Calu3 (cell line): ENCODE data around the gene CPLANE1. TPM values are rescaled to one million over a fixed set of nuclear protein-coding genes. Genes with fewer than 3 reads are reported as not detected.
"Not testable (repeated sequence)": the region's sequence is repeated elsewhere in the genome, so short reads cannot be mapped to it uniquely, and the experiment has no call there.

ENCODE experiments used
- BruUV-seq: library from RNA; stranded (reverse); fragments of 400-500 nt; replicated peaks from 2 replicates; lab custom pipeline; 2021; lab: Mats Ljungman, UMichigan
- CTCF ChIA-PET: fragments of 300-600 bp; sonication (Branson Sonifier 250); formaldehyde crosslinking; loops from one replicate; lab custom pipeline; 2022; ENCODE audit warnings: antibody characterized with exemption; lab: Charles Lee
- DNase-seq: peaks from one replicate; pipeline ENCODE4 v3.0.0; 2022
- H3K27ac Mint-ChIP-seq: one replicate; pipeline ENCODE4 v1.8.0; 2022; ENCODE audit warnings: mixed read lengths; ENCODE audit not compliant: unreplicated experiment
- H3K27me3 Mint-ChIP-seq: one replicate; pipeline ENCODE4 v1.8.0; 2022; ENCODE audit warnings: mixed read lengths; ENCODE audit not compliant: unreplicated experiment
- H3K36me3 Mint-ChIP-seq: one replicate; pipeline ENCODE4 v1.8.0; 2022; ENCODE audit warnings: mild to moderate bottlenecking, moderate library complexity, mixed read lengths; ENCODE audit not compliant: insufficient read depth, unreplicated experiment
- H3K4me1 Mint-ChIP-seq: one replicate; pipeline ENCODE4 v1.8.0; 2022; ENCODE audit warnings: mild to moderate bottlenecking, low read depth, mixed read lengths; ENCODE audit not compliant: unreplicated experiment
- H3K4me3 Mint-ChIP-seq: one replicate; pipeline ENCODE4 v1.8.0; 2022; ENCODE audit warnings: mild to moderate bottlenecking, low read depth, moderate library complexity, mixed read lengths; ENCODE audit not compliant: unreplicated experiment
- H3K9me3 Mint-ChIP-seq: one replicate; pipeline ENCODE4 v1.8.0; 2022; ENCODE audit warnings: low read depth, mixed read lengths; ENCODE audit not compliant: unreplicated experiment
- intact Hi-C: fragments of 100-400 bp; cut with micrococcal nuclease; formaldehyde crosslinking; loops from one replicate; pipeline ENCODE4 v1.10.0; 2022; ENCODE audit not compliant: unreplicated experiment
- total RNA-seq: library from RNA; stranded (reverse); gene quantifications from 2 replicates; pipeline ENCODE4 v1.2.3, GENCODE V29; 2022
- TF ChIP-seq, protein P1 (sequence below): fragments of 200-600 bp; IDR thresholded peaks from one replicate; pipeline ENCODE4 v1.8.0; 2022; ENCODE audit warnings: antibody characterized with exemption; ENCODE audit not compliant: unreplicated experiment

Gene CPLANE1
- total RNA-seq, 1 experiment from 2014 or later, result 12.1 TPM

- intact Hi-C loops, result no loop called here
- BruUV-seq, result no TSS peak
- Mint-ChIP-seq H3K4me1 (no peaks in the 10 kb centered on the region), H3K9me3 (no peaks in the 10 kb centered on the region), H3K27me3 (no peaks in the 10 kb centered on the region), H3K27ac (no peak overlapping the region), H3K36me3 (no peaks in the 10 kb centered on the region), H3K4me3 (no peak overlapping the region)
- TF ChIP-seq, protein P1, sequence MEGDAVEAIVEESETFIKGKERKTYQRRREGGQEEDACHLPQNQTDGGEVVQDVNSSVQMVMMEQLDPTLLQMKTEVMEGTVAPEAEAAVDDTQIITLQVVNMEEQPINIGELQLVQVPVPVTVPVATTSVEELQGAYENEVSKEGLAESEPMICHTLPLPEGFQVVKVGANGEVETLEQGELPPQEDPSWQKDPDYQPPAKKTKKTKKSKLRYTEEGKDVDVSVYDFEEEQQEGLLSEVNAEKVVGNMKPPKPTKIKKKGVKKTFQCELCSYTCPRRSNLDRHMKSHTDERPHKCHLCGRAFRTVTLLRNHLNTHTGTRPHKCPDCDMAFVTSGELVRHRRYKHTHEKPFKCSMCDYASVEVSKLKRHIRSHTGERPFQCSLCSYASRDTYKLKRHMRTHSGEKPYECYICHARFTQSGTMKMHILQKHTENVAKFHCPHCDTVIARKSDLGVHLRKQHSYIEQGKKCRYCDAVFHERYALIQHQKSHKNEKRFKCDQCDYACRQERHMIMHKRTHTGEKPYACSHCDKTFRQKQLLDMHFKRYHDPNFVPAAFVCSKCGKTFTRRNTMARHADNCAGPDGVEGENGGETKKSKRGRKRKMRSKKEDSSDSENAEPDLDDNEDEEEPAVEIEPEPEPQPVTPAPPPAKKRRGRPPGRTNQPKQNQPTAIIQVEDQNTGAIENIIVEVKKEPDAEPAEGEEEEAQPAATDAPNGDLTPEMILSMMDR, result no peak
- CTCF ChIA-PET, result interaction anchor here (0.7 kb wide), 1 partner anchor 14 kb away, joined by 5 read pairs; no protein-coding TSS in a partner anchor
- no peak for DNase-seq
These were observed 14.9 kb downstream of the CPLANE1 start for GRCh38 chr5:37234288-37234687.

- CTCF ChIA-PET, result no interaction called here
- Mint-ChIP-seq H3K9me3 (no peaks in the 10 kb centered on the region), H3K27ac (no peak overlapping the region), H3K4me1 (no peaks in the 10 kb centered on the region), H3K36me3 (no peaks in the 10 kb centered on the region), H3K27me3 (no peaks in the 10 kb centered on the region), H3K4me3 (no peak overlapping the region)
- no TSS peak for BruUV-seq
- TF ChIP-seq, protein P1, result no peak
- no peak for DNase-seq
- intact Hi-C loops, result no loop called here
These were observed 22.8 kb downstream of the CPLANE1 start for GRCh38 chr5:37226377-37226776.

- Mint-ChIP-seq H3K27ac (no peak overlapping the region), H3K4me1 (no peaks in the 10 kb centered on the region), H3K36me3 (no peaks in the 10 kb centered on the region), H3K4me3 (no peak overlapping the region), H3K27me3 (no peaks in the 10 kb centered on the region), H3K9me3 (no peaks in the 10 kb centered on the region)
- DNase-seq, result no peak
- intact Hi-C loops, result no loop called here
- TF ChIP-seq, protein P1, result no peak
- BruUV-seq, result no TSS peak
- CTCF ChIA-PET, result no interaction called here
These were observed 27.0 kb downstream of the CPLANE1 start for GRCh38 chr5:37222181-37222580.

- H3K36me3 Mint-ChIP-seq, H3K27me3 Mint-ChIP-seq, H3K4me1 Mint-ChIP-seq, DNase-seq, CTCF ChIA-PET, BruUV-seq, H3K4me3 Mint-ChIP-seq, H3K27ac Mint-ChIP-seq, intact Hi-C loops, H3K9me3 Mint-ChIP-seq: not testable (repeated sequence)
These were observed 28.8 kb downstream of the CPLANE1 start for GRCh38 chr5:37220426-37220825.

DNA sequence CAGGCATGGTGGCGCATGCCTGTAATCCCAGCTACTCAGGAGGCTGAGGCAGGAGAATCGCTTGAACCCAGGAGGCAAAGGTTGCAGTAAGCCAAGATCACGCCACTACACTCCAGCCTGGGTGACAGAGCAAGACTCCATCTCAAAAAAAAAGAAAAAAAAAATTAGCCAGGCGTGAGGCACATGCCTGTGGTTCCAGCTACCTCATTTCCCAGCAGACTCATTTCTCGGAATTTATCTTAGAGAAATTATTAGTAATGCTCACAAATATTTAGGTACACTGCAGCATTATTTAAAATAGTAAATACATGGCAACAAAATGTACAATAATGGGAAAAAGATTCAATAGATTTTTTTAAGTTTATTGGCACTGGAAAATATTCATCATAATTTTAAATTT, 29.8 kb downstream of the CPLANE1 start:
- H3K4me3 Mint-ChIP-seq, H3K27ac Mint-ChIP-seq, H3K36me3 Mint-ChIP-seq, DNase-seq, intact Hi-C loops, BruUV-seq, H3K27me3 Mint-ChIP-seq, CTCF ChIA-PET, H3K9me3 Mint-ChIP-seq, H3K4me1 Mint-ChIP-seq: not testable (repeated sequence)
